ENCODE measurements around the gene ZNF467. TPM values are rescaled to one million over a fixed set of nuclear protein-coding genes. Genes with fewer than 3 reads are reported as not detected.

The ZNF467 gene
- total RNA-seq, 4 donors from 2014 or later = 0.40 to 6.7 (median 4.8) TPM

DNA sequence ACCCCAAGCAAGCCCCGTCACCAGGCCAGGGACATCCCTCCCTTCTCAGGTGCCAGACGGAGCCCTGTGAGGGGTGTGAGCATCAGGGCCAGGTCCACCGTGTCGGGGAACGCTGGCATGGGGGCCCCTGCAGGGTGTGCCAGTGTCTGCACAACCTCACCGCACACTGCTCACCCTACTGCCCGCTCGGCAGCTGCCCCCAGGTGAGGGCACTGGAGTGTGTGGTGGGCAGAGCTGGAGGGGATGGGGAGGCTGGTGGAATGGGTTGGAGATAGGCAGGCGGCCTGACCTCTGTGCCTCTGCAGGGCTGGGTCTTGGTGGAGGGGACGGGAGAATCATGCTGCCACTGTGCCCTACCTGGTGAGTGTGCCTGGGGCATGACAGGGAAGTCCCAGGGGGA, 19.9 kb upstream of the ZNF467 start:
- WGBS, 2 donors (ENCODE audit: low coverage in 1 of 2) = 73% methylated on average over 10 of the region's 10 CpGs; no CpG with 5 or more reads in 1 of the 2 donors
- intact Hi-C loops (cut with DNase I; ENCODE audit: low total_unique reads) = no loop called here
- in situ Hi-C loops (cut with MboI; ENCODE audit: low pct_ligation_motif_present in 1 of 4, low pct_unique_long_range_greater_than_20kb in 1 of 4, low sequenced_read_pairs in 3 of 4) = no loop called here

DNA sequence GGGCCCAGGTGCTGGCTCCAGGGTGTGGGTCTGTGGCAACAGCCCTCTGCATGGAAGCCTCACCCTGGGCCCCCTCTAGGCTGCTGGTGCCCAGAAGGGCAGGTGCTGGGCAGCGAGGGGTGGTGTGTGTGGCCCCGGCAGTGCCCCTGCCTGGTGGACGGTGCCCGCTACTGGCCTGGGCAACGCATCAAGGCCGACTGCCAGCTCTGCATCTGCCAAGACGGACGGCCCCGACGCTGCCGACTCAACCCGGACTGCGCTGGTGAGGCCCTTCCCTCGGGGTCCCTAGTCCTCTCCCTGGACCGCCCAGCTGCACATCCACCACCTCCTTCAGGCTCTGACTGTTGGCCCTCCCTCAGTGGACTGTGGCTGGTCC, 18.8 kb upstream of the ZNF467 start:
- no peak for DNase-seq
- WGBS, 2 donors (ENCODE audit: low coverage in 1 of 2) = 91% methylated on average over 5 of the region's 15 CpGs; no CpG with 5 or more reads in 1 of the 2 donors
- intact Hi-C loops (cut with DNase I; ENCODE audit: low total_unique reads) = no loop called here
- Histone ChIP-seq H3K27me3 (peaks cover 44% of the 10 kb centered on the region), H3K4me1 (peaks cover 0 to 4% (median 0%) of the 10 kb centered on the region in 4 donors), H3K36me3 (no peaks in the 10 kb centered on the region), H3K9me3 (no peaks in the 10 kb centered on the region), H3K27ac (no peak overlapping the region), H3K4me3 (no peak overlapping the region)
- TF ChIP-seq EP300 (IDR thresholded peaks at IDR 0.05; ENCODE audit: low read depth) (no peak), POLR2A (IDR thresholded peaks at IDR 0.05) (no peak), POLR2AphosphoS5 (IDR thresholded peaks at IDR 0.05) (no peak)
- TF ChIP-seq, protein P1, sequence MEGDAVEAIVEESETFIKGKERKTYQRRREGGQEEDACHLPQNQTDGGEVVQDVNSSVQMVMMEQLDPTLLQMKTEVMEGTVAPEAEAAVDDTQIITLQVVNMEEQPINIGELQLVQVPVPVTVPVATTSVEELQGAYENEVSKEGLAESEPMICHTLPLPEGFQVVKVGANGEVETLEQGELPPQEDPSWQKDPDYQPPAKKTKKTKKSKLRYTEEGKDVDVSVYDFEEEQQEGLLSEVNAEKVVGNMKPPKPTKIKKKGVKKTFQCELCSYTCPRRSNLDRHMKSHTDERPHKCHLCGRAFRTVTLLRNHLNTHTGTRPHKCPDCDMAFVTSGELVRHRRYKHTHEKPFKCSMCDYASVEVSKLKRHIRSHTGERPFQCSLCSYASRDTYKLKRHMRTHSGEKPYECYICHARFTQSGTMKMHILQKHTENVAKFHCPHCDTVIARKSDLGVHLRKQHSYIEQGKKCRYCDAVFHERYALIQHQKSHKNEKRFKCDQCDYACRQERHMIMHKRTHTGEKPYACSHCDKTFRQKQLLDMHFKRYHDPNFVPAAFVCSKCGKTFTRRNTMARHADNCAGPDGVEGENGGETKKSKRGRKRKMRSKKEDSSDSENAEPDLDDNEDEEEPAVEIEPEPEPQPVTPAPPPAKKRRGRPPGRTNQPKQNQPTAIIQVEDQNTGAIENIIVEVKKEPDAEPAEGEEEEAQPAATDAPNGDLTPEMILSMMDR (IDR thresholded peaks at IDR 0.05) = no peak
- in situ Hi-C loops (cut with MboI; ENCODE audit: low pct_ligation_motif_present in 1 of 4, low pct_unique_long_range_greater_than_20kb in 1 of 4, low sequenced_read_pairs in 3 of 4) = no loop called here

More for the DNA sequence above, 19.9 kb upstream of the ZNF467 start:
- H3K4me1 ChIP-seq = peaks cover 0 to 4% (median 0%) of the 10 kb centered on the region in 4 donors
- no peaks in the 10 kb centered on the region for H3K9me3 ChIP-seq
- no peak for TF ChIP-seq POLR2AphosphoS5 (IDR thresholded peaks at IDR 0.05)
- no peak overlapping the region for H3K27ac ChIP-seq
- peaks cover 36% of the 10 kb centered on the region for H3K27me3 ChIP-seq
- no peaks in the 10 kb centered on the region for H3K36me3 ChIP-seq
- no peak for DNase-seq
- H3K4me3 ChIP-seq = no peak overlapping the region

DNA sequence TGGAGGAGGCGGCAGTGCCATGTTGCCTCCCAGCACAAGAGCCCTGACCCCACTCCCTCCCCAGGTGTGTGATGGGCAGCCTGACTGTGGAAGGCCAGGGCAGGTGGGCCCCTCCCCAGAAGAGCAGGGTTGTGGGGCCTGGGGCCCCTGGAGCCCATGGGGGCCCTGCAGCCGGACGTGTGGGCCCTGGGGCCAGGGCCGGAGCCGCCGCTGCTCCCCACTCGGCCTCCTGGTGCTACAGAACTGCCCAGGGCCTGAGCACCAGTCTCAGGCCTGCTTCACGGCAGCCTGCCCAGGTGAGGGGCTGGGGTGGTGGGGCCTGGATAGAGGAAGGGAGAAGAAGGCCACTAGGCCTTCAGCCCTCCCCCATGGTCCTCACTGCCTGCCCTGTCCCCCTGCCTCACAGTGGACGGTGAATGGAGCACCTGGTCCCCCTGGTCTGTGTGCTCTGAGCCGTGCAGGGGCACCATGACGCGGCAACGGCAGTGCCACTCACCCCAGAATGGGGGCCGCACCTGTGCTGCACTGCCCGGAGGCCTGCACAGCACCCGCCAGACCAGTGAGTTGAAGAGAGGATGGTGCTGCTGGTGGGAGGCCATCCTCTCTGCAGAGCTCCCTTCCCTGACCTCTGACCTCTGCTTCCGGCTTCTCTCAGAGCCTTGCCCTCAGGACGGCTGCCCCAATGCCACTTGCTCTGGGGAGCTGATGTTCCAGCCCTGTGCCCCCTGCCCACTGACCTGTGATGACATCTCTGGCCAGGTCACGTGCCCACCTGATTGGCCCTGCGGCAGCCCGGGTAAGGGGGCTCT, 18.2 kb upstream of the ZNF467 start:
- intact Hi-C loops (cut with DNase I; ENCODE audit: low total_unique reads) (no loop called here), in situ Hi-C loops (cut with MboI; ENCODE audit: low pct_ligation_motif_present in 1 of 4, low pct_unique_long_range_greater_than_20kb in 1 of 4, low sequenced_read_pairs in 3 of 4) (no loop called here)
- Histone ChIP-seq H3K27ac (no peak overlapping the region), H3K9me3 (no peaks in the 10 kb centered on the region), H3K4me3 (no peak overlapping the region), H3K36me3 (no peaks in the 10 kb centered on the region), H3K27me3 (peaks cover 47% of the 10 kb centered on the region), H3K4me1 (peaks cover 0 to 4% (median 0%) of the 10 kb centered on the region in 4 donors)
- no peak for TF ChIP-seq POLR2AphosphoS5 (IDR thresholded peaks at IDR 0.05)
- TF ChIP-seq, protein P1 (IDR thresholded peaks at IDR 0.05) = no peak
- TF ChIP-seq POLR2A (IDR thresholded peaks at IDR 0.05) = no peak
- no peak for TF ChIP-seq EP300 (IDR thresholded peaks at IDR 0.05; ENCODE audit: low read depth)
- no peak for DNase-seq
- 91% methylated on average over 17 of the region's 21 CpGs; no CpG with 5 or more reads in 1 of the 2 donors for WGBS, 2 donors (ENCODE audit: low coverage in 1 of 2)

DNA sequence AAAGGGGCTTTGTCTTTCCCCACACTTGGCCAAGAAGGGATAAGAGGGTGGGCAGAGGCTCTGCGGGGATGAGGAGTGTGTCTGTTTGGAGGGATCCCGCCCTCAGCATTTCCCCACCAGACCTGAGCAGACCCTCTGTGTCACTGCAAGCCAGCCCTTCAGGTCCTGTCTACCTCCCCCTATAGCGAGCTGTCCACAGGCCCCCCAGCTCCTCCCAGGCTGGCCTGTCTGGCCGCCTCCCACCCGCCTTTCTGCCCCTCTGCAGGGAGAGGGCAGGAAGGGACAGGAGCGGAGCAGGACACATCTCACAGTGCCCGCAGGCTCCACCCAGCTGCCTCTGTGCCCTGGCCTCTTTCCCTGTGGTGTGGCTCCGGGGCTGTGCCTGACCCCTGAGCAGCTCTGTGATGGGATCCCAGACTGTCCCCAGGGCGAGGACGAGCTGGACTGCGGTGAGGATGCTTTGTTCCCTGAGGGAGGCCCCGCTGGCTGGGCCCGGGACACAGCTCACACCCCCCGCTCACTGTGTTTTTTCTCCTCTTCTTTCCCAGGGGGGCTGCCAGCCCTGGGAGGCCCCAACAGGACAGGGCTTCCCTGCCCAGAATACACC, 17.5 kb upstream of the ZNF467 start:
- WGBS, 2 donors (ENCODE audit: low coverage in 1 of 2) = 84 to 90% methylated on average over 2 to 14 of the region's 14 CpGs
- H3K27ac ChIP-seq = no peak overlapping the region
- intact Hi-C loops (cut with DNase I; ENCODE audit: low total_unique reads) = no loop called here
- in situ Hi-C loops (cut with MboI; ENCODE audit: low pct_ligation_motif_present in 1 of 4, low pct_unique_long_range_greater_than_20kb in 1 of 4, low sequenced_read_pairs in 3 of 4) = no loop called here
- TF ChIP-seq POLR2AphosphoS5 (IDR thresholded peaks at IDR 0.05) = no peak
- TF ChIP-seq, protein P1 (IDR thresholded peaks at IDR 0.05) = no peak
- DNase-seq = no peak
- H3K27me3 ChIP-seq = peaks cover 47% of the 10 kb centered on the region
- H3K4me3 ChIP-seq = no peak overlapping the region
- no peaks in the 10 kb centered on the region for H3K9me3 ChIP-seq
- no peaks in the 10 kb centered on the region for H3K36me3 ChIP-seq
- H3K4me1 ChIP-seq = peaks cover 0 to 4% (median 0%) of the 10 kb centered on the region in 4 donors
